ENCODE measurements around the gene SHROOM2. TPM values are rescaled to one million over a fixed set of nuclear protein-coding genes. Genes with fewer than 3 reads are reported as not detected.

The SHROOM2 gene
- total RNA-seq, 1 experiment from 2014 or later = 1.2 TPM

- H3K36me3 Mint-ChIP-seq (ENCODE audit: insufficient read depth, unreplicated experiment) = no peaks in the 10 kb centered on the region
- ChIA-PET CTCF (interaction anchor here (0.6 kb wide), 1 partner anchor 23 kb away, joined by 3 read pairs; no protein-coding TSS in a partner anchor), POLR2A (no interaction called here)
- peaks cover 17% of the 10 kb centered on the region for H3K4me1 Mint-ChIP-seq (ENCODE audit: insufficient read depth, unreplicated experiment)
- DNase-seq (ENCODE audit: unreplicated experiment) = no peak
- no peak for TF ChIP-seq CTCF (IDR thresholded peaks at IDR 0.05; ENCODE audit: unreplicated experiment)
- no TSS peak for BruUV-seq (replicated peaks)
- no peaks in the 10 kb centered on the region for H3K9me3 Mint-ChIP-seq (ENCODE audit: unreplicated experiment)
- H3K4me3 Mint-ChIP-seq (ENCODE audit: unreplicated experiment) = no peak overlapping the region
- no peaks in the 10 kb centered on the region for H3K27me3 Mint-ChIP-seq (ENCODE audit: insufficient read depth, unreplicated experiment)
- intact Hi-C loops (cut with micrococcal nuclease) = no loop called here
- H3K27ac Mint-ChIP-seq (ENCODE audit: low read depth, unreplicated experiment) = no peak overlapping the region
Measured at GRCh38 chrX:9862953-9863352, 76.7 kb downstream of the SHROOM2 start.

GRCh38 chrX:9864011-9864410, 77.8 kb downstream of the SHROOM2 start:
- POLR2A ChIA-PET = no interaction called here
- CTCF ChIA-PET = no interaction called here
- DNase-seq (ENCODE audit: unreplicated experiment) = no peak
- Mint-ChIP-seq H3K4me1 (ENCODE audit: insufficient read depth, unreplicated experiment) (peaks cover 17% of the 10 kb centered on the region), H3K27me3 (ENCODE audit: insufficient read depth, unreplicated experiment) (no peaks in the 10 kb centered on the region), H3K27ac (ENCODE audit: low read depth, unreplicated experiment) (no peak overlapping the region), H3K36me3 (ENCODE audit: insufficient read depth, unreplicated experiment) (no peaks in the 10 kb centered on the region), H3K4me3 (ENCODE audit: unreplicated experiment) (no peak overlapping the region), H3K9me3 (ENCODE audit: unreplicated experiment) (no peaks in the 10 kb centered on the region)
- no TSS peak for BruUV-seq (replicated peaks)
- no peak for TF ChIP-seq CTCF (IDR thresholded peaks at IDR 0.05; ENCODE audit: unreplicated experiment)
- intact Hi-C loops (cut with micrococcal nuclease) = no loop called here

- BruUV-seq (replicated peaks) = no TSS peak
- TF ChIP-seq CTCF (IDR thresholded peaks at IDR 0.05; ENCODE audit: unreplicated experiment) = no peak
- peaks cover 11% of the 10 kb centered on the region for H3K4me1 Mint-ChIP-seq (ENCODE audit: insufficient read depth, unreplicated experiment)
- H3K4me3 Mint-ChIP-seq (ENCODE audit: unreplicated experiment) = no peak overlapping the region
- peak; percentile 79 for DNase-seq (ENCODE audit: unreplicated experiment)
- no peaks in the 10 kb centered on the region for H3K9me3 Mint-ChIP-seq (ENCODE audit: unreplicated experiment)
- no peaks in the 10 kb centered on the region for H3K36me3 Mint-ChIP-seq (ENCODE audit: insufficient read depth, unreplicated experiment)
- H3K27me3 Mint-ChIP-seq (ENCODE audit: insufficient read depth, unreplicated experiment) = no peaks in the 10 kb centered on the region
- intact Hi-C loops (cut with micrococcal nuclease) = no loop called here
- no peak overlapping the region for H3K27ac Mint-ChIP-seq (ENCODE audit: low read depth, unreplicated experiment)
- ChIA-PET POLR2A (no interaction called here), CTCF (no interaction called here)
Measured at GRCh38 chrX:9865804-9866472, 79.7 kb downstream of the SHROOM2 start.

GRCh38 chrX:9866633-9867032, 80.4 kb downstream of the SHROOM2 start:
- no peak for TF ChIP-seq CTCF (IDR thresholded peaks at IDR 0.05; ENCODE audit: unreplicated experiment)
- Mint-ChIP-seq H3K4me1 (ENCODE audit: insufficient read depth, unreplicated experiment) (peaks cover 17% of the 10 kb centered on the region), H3K27ac (ENCODE audit: low read depth, unreplicated experiment) (no peak overlapping the region), H3K9me3 (ENCODE audit: unreplicated experiment) (no peaks in the 10 kb centered on the region), H3K4me3 (ENCODE audit: unreplicated experiment) (no peak overlapping the region), H3K27me3 (ENCODE audit: insufficient read depth, unreplicated experiment) (no peaks in the 10 kb centered on the region), H3K36me3 (ENCODE audit: insufficient read depth, unreplicated experiment) (no peaks in the 10 kb centered on the region)
- CTCF ChIA-PET = no interaction called here
- DNase-seq (ENCODE audit: unreplicated experiment) = no peak
- intact Hi-C loops (cut with micrococcal nuclease) = no loop called here
- no TSS peak for BruUV-seq (replicated peaks)
- POLR2A ChIA-PET = no interaction called here

All from MCF 10A (cell line).